ENCODE results near the gene CDC14A.

- no peak for TF ChIP-seq EZH2 (IDR thresholded peaks at IDR 0.05; ENCODE audit: borderline replicate concordance, low read length)
- no peak for TF ChIP-seq CTCF (conservative IDR thresholded peaks at IDR 0.05 in 1 of 2, IDR thresholded peaks at IDR 0.05 in 1 of 2; ENCODE audit: extremely low read depth in 1 of 2, insufficient read depth in 1 of 2, low read depth in 1 of 2, low read length in 2 of 2)
These were observed at the start of gene CDC14A for GRCh38 chr1:100352267-100353070.
